ENCODE measurements around the gene HYAL2.

The HYAL2 gene

DNA sequence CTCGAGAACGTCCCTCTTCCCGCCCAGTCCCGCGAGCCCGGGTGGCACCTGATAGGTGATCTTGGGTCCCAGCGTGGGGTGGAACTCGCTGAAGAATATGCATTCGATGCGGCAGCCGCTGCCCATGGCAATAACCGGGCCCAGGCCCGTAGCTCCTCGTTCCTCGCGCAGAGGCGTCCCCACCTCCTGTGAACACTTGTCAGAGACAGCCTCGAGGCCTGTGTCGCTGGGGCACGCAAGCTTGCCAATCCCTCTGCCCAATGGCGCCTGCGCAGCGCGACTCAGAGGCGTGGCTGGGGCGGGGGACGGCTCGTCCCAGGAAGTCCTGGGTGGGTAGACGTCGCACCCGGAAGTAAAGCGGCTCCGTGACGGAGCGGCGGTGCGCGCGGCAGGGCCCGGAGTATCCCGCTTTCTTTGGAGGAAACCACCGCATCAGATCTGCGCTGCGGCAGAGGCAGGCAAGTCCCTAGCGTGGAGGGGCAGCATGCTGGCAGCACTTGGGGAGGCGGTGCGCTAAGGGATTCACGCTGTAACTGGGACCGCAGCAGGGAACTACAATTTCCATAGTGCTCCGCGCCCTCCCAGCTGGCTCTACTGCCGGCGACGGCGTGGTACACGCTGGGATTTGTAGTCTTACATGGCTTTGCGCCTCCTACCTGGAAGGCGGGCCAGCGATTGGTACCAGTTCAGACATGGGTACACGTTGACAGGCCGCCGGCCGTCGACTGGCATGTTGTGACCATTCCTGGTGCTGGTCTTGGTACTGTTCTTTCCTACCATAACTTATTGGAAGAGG lies 28.2 kb upstream of the HYAL2 start, which contains the start of the genes CYB561D2 and NPRL2:
CYB561D2 (plus strand) TSS at position 336 of the 796 bp plus-strand sequence. CDS start 572 bp downstream, outside the sequence.
NPRL2 (minus strand) TSS at position 249 of the 796 bp plus-strand sequence; CDS start at position 126, 123 bp downstream.
- peak; percentile 99 for DNase-seq (ENCODE audit: low read depth)

GRCh38 chr3:50350213-50350526 lies 27.6 kb upstream of the HYAL2 start:
- no peak for DNase-seq (ENCODE audit: low read depth)

- DNase-seq (ENCODE audit: low read depth) = peak; percentile 69
Measured at GRCh38 chr3:50347187-50347813, 24.8 kb upstream of the HYAL2 start.

- DNase-seq (ENCODE audit: low read depth) = peak; percentile 69
Measured at GRCh38 chr3:50345586-50346234, 23.2 kb upstream of the HYAL2 start, which contains the start of gene ZMYND10. Gene ZMYND10 (minus strand): TSS chr3:50345732. CDS start chr3:50345579, 153 bp downstream.

- no peak for DNase-seq (ENCODE audit: low read depth)
Measured at GRCh38 chr3:50345008-50345407, 22.5 kb upstream of the HYAL2 start.

GRCh38 chr3:50342813-50343633 lies 20.5 kb upstream of the HYAL2 start:
- no peak for DNase-seq (ENCODE audit: low read depth)

- DNase-seq (ENCODE audit: low read depth) = no peak
Measured at GRCh38 chr3:50341996-50342650, 19.6 kb upstream of the HYAL2 start.

GRCh38 chr3:50341537-50341936 lies 19.0 kb upstream of the HYAL2 start:
- DNase-seq (ENCODE audit: low read depth) = no peak

DNA sequence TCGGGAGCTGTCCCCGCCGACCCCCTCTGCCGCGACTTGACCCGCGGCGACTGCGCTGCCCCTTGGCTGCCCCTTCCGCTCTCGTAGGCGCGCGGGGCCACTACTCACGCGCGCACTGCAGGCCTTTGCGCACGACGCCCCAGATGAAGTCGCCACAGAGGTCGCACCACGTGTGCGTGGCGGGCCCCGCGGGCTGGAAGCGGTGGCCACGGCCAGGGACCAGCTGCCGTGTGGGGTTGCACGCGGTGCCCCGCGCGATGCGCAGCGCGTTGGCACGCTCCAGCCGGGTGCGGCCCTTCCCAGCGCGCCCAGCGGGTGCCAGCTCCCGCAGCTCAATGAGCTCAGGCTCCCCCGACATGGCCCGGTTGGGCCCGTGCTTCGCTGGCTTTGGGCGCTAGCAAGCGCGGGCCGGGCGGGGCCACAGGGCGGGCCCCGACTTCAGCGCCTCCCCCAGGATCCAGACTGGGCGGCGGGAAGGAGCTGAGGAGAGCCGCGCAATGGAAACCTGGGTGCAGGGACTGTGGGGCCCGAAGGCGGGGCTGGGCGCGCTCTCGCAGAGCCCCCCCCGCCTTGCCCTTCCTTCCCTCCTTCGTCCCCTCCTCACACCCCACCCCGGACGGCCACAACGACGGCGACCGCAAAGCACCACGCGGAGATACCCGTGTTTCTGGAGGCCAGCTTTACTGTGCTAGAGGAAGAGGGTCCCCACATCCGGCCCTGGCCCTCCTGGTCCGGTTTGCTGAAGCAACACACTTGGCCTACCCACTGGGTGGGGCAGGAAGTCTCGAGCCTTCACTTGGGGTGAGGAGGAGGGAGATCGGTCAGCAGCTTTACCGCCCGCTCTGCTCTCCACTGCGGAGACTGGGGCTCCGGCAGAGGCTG lies 18.1 kb upstream of the HYAL2 start, which contains the start of gene RASSF1:
RASSF1 (minus strand) TSS at position 389 of the 882 bp plus-strand sequence; CDS start at position 358, 31 bp downstream.
- peak; percentile 40 for DNase-seq (ENCODE audit: low read depth)

DNA sequence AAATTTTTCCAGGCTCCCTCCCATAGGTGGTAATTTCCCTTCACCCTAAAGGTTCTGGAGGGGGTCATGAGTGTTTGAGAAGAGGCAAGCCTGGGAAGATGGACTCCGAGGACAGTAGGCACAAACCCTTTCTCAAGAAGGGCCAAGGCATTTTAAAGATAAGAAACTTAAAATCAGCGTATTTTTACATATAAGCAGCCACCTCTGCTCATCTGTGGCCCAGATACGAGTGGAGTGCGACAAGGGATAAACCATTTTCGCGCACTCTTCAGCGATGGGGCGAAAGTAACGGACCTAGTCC lies 17.6 kb upstream of the HYAL2 start:
- no peak for DNase-seq (ENCODE audit: low read depth)

- DNase-seq (ENCODE audit: low read depth) = no peak
Measured at GRCh38 chr3:50339485-50340146, 17.1 kb upstream of the HYAL2 start.

- no peak for DNase-seq (ENCODE audit: low read depth)
Measured at GRCh38 chr3:50338965-50339364, 16.4 kb upstream of the HYAL2 start.

- DNase-seq (ENCODE audit: low read depth) = peak; percentile 89
Measured at GRCh38 chr3:50337175-50337861, 14.8 kb upstream of the HYAL2 start.

DNA sequence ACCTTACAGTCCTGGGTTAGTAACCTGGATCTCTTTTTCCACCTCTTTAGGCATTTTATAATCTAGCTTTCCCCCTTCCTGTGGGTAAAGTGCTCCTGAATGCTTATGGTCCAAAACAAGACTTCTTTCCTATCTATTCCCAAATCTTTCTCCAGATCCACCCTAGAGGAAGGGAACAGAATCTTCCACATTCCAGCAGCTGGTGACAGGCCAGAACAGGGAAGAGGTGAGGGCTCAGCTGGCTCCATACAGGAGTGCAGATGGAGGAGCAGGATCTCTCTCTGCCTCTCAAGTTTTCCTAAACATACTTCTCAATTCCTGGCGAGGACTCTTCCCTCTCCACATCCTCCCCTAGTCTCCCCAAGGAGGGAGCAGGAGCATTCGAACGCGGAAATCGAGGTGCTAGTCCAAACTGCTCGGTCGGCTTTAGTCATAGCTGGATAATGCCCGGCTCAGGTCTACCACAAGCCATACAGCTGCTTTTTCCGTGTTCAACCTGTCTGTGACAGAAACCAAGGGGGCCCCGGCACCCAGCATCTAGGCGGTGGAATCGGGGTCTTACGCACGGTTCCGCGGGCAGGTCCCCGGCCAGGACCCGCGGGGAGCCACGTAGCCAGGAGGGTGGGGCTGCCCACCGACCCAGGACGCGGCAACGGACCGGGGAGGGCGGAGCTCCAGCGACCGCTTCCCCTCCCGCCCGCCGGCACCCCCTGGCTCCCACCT lies 14.1 kb upstream of the HYAL2 start:
- DNase-seq (ENCODE audit: low read depth) = no peak

- no peak for DNase-seq (ENCODE audit: low read depth)
Measured at GRCh38 chr3:50334339-50335075, 12.0 kb upstream of the HYAL2 start.

- no peak for DNase-seq (ENCODE audit: low read depth)
Measured at GRCh38 chr3:50333744-50334328, 11.3 kb upstream of the HYAL2 start.

DNA sequence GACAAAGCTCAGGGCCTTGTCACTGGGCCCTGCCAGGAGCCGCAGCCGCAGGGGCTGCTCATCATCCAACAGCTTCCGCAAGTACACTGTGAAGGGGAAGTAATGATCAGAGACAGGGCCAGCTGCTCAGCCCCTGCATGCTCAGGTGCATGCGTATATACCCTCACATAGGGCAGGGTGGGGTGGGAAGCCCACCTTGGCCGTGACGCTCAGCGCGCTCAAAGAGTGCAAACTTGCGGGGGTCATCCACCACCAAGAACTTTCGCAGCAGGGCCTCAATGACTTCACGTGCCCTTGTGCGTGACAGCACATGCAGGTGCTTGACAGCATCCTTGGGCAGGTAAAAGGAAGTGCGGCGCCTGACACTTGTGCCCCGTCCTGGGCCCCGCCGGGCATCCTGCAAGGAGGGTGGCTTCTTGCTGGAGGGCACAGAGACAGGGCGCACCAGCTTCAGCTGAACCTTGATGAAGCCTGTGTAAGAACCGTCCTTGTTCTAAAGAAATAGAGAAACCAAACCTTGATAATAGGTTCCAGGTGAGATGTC lies 8.9 kb upstream of the HYAL2 start:
- no peak for DNase-seq (ENCODE audit: low read depth)

All from T follicular helper cell (primary cell).